Lung (tissue), 12 donors: ENCODE data around the gene ARHGAP31. TPM values are rescaled to one million over a fixed set of nuclear protein-coding genes. Genes with fewer than 3 reads are reported as not detected.

ENCODE experiments used
- ATAC-seq: fragments of 200-7000 bp; cut with Tn5 transposase; one replicate; pipeline ENCODE4 v1.9.1; 2020; ENCODE audit warnings: moderate number of reproducible peaks; ENCODE audit not compliant: insufficient read depth, low FRiP score
- DNase-seq, 3 donors: peaks; one replicate each; pipeline ENCODE4 v3.0.0-alpha.2; 2013 to 2017
- H3K27ac ChIP-seq, 2 donors: one replicate each; pipeline ENCODE4 v1.5.1; 2013; ENCODE audit warnings: mild to moderate bottlenecking in 2 of 2, moderate library complexity in 2 of 2, control low read depth in 1 of 2, inconsistent platforms in 1 of 2, low read depth in 1 of 2, low read length in 1 of 2
- H3K27me3 ChIP-seq, 3 donors: one replicate each; pipeline ENCODE4 v1.5.1; 2013; ENCODE audit warnings: low read length in 2 of 3; ENCODE audit not compliant: control insufficient read depth in 3 of 3, insufficient read depth in 3 of 3
- H3K36me3 ChIP-seq, 4 donors: one replicate each; pipeline ENCODE4 v1.5.1; 2013; ENCODE audit warnings: low read length in 4 of 4, mild to moderate bottlenecking in 1 of 4, moderate library complexity in 1 of 4; ENCODE audit not compliant: control insufficient read depth in 4 of 4, insufficient read depth in 4 of 4
- H3K4me1 ChIP-seq, 5 donors: one replicate each; pipeline ENCODE4 v1.5.1; 2013; ENCODE audit warnings: low read length in 5 of 5, mild to moderate bottlenecking in 2 of 5, moderate library complexity in 1 of 5; ENCODE audit not compliant: control insufficient read depth in 5 of 5, insufficient read depth in 5 of 5
- H3K4me3 ChIP-seq: one replicate; pipeline ENCODE4 v1.5.1; 2013; ENCODE audit warnings: mild to moderate bottlenecking, control low read depth, moderate library complexity
- H3K9ac ChIP-seq, 2 donors: one replicate each; pipeline ENCODE4 v1.5.1; 2013; ENCODE audit warnings: low read length in 2 of 2, control low read depth in 1 of 2; ENCODE audit not compliant: insufficient read depth in 1 of 2
- H3K9me3 ChIP-seq, 4 donors: one replicate each; pipeline ENCODE4 v1.5.1; 2013; ENCODE audit warnings: low read length in 3 of 4, mild to moderate bottlenecking in 1 of 4, moderate library complexity in 1 of 4; ENCODE audit not compliant: control insufficient read depth in 4 of 4, insufficient read depth in 3 of 4
- CTCF ChIP-seq: IDR thresholded peaks from 2 replicates; pipeline ENCODE4 v1.5.1; 2012; ENCODE audit warnings: mild to moderate bottlenecking; ENCODE audit errors: control extremely low read depth, extremely low read depth
- WGBS, 2 donors: extraction: QIAGEN DNeasy Blood & Tissue Kit; methylation state at CpG; one replicate each; pipeline ENCODE4 v1.1.7; 2013; 5-methylcytosine and 5-hydroxymethylcytosine counted together
- polyA plus RNA-seq, 2 donors: library from polyadenylated mRNA; stranded (reverse); fragments of 200-250 nt; gene quantifications; one replicate each; pipeline ENCODE4 v1.2.1, GENCODE V29; 2013
- total RNA-seq, 2 donors: library from RNA; depleted of rRNA in 1 of 2; stranded (reverse); fragments of >200 nt in 1 of 2; gene quantifications; one replicate each; pipeline ENCODE4 v1.2.1, GENCODE V29; 2014 to 2021
- donor health status: control.
- donor health status: control.
- donor health status: Bipolar disorder and iron deficiency.
- donor health status: healthy.
- donor health status: DM: yes; HTN: yes; CAD: no.

ARHGAP31 gene
- total and polyA plus RNA-seq, 4 donors, result 11.6 to 58.5 (median 31.7) TPM

GRCh38 chr3:119405315-119405714 lies 111.1 kb downstream of the ARHGAP31 start:
- H3K27me3 ChIP-seq, result no peaks in the 10 kb centered on the region
- TF ChIP-seq CTCF, result no peak
- no peak overlapping the region for H3K27ac ChIP-seq
- no peaks in the 10 kb centered on the region for H3K9me3 ChIP-seq
- WGBS, 2 donors, result 77 to 97% methylated on average over 2 of the region's 2 CpGs
- DNase-seq (no peak), ATAC-seq (no peak)
- H3K36me3 ChIP-seq, result peaks cover 26 to 36% (median 27%) of the 10 kb centered on the region in 4 donors
- H3K4me3 ChIP-seq, result no peak overlapping the region
- no peaks in the 10 kb centered on the region for H3K4me1 ChIP-seq
- no peak overlapping the region for H3K9ac ChIP-seq

- Histone ChIP-seq H3K4me3 (no peak overlapping the region), H3K27ac (no peak overlapping the region), H3K9ac (no peak overlapping the region), H3K36me3 (peaks cover 17 to 33% (median 19%) of the 10 kb centered on the region in 4 donors), H3K4me1 (no peaks in the 10 kb centered on the region), H3K9me3 (no peaks in the 10 kb centered on the region), H3K27me3 (no peaks in the 10 kb centered on the region)
- no peak for TF ChIP-seq CTCF
- WGBS, 2 donors, result 90 to 91% methylated on average over 3 of the region's 3 CpGs
- ATAC-seq, result no peak
- no peak for DNase-seq
Observed at GRCh38 chr3:119408243-119408950, 114.2 kb downstream of the ARHGAP31 start.

GRCh38 chr3:119409844-119410243 lies 115.7 kb downstream of the ARHGAP31 start:
- no peaks in the 10 kb centered on the region for H3K9me3 ChIP-seq
- DNase-seq (no peak), ATAC-seq (no peak)
- no peak for TF ChIP-seq CTCF
- no peak overlapping the region for H3K4me3 ChIP-seq
- no peaks in the 10 kb centered on the region for H3K4me1 ChIP-seq
- 90 to 100% methylated on average over 1 of the region's 1 CpG for WGBS, 2 donors
- no peak overlapping the region for H3K27ac ChIP-seq
- peaks cover 17 to 41% (median 25%) of the 10 kb centered on the region in 4 donors for H3K36me3 ChIP-seq
- no peak overlapping the region for H3K9ac ChIP-seq
- no peaks in the 10 kb centered on the region for H3K27me3 ChIP-seq
